HG03064 (cell line): ENCODE data around the gene RPL3.

ENCODE experiments used
- ATAC-seq: cut with Tn5 transposase; IDR thresholded peaks from one replicate; pipeline ENCODE4 v1.9.1; 2021; ENCODE audit warnings: low read depth; ENCODE audit not compliant: unreplicated experiment

Gene RPL3

DNA sequence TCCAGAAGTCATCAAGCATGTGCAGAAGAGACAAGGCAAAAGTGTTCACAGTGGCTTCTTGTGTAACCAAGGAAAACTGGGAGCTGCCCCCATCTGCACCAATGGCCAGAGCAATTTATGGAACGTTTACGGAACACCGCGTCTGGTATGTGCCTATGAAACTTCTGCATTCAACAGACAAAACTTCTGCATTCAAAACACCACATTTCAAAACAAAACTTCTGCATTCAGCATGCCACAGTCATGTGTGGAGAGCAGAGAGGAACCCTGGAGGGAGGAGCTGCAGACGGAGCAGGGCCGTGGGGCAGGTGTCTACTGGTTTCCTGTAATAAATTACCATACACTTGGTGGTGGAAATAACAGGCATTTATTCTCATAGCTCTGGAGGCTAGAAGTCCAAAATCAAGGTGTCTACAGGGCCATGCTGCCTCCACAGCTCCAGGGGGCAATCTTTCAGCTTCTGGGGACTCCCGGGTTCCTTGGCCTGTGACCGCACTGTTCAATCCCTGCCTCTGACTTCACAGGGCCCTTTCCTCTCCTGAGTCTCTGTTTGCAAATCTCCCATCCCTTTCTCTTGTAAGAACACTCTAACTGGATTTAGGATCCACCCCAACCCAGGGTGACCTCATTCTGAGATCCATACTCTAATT lies 32.2 kb downstream of the RPL3 start:
- no peak for ATAC-seq

- no peak for ATAC-seq
These were observed 34.4 kb downstream of the RPL3 start for GRCh38 chr22:39284983-39285382.

- no peak for ATAC-seq
These were observed 35.1 kb downstream of the RPL3 start for GRCh38 chr22:39284142-39284980.

GRCh38 chr22:39283322-39284141 lies 35.9 kb downstream of the RPL3 start:
- no peak for ATAC-seq

GRCh38 chr22:39282645-39283321 lies 36.6 kb downstream of the RPL3 start:
- ATAC-seq: no peak

- no peak for ATAC-seq
These were observed 38.3 kb downstream of the RPL3 start for GRCh38 chr22:39281126-39281525.

DNA sequence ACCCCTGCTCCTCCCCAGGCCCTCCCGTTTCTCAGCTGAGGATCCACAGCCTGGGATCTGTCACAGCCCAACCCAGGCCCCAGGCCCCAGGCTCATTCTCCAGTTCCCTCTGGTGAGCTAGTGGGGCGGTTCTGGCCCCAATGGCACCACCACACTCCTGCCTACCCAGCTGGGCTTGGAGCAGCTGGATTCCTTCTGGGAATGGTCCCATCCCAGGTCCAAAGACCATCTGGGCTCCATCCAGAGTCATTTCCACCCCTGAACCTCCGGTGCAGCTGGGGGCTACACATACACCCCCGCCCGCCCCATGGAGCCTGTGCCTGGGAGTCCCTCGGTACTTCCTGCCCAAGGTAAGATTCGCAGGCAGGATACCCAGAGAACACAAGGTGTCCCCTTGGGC lies 39.2 kb downstream of the RPL3 start:
- ATAC-seq: no peak

- ATAC-seq: no peak
These were observed 40.1 kb downstream of the RPL3 start for GRCh38 chr22:39279170-39279850.

DNA sequence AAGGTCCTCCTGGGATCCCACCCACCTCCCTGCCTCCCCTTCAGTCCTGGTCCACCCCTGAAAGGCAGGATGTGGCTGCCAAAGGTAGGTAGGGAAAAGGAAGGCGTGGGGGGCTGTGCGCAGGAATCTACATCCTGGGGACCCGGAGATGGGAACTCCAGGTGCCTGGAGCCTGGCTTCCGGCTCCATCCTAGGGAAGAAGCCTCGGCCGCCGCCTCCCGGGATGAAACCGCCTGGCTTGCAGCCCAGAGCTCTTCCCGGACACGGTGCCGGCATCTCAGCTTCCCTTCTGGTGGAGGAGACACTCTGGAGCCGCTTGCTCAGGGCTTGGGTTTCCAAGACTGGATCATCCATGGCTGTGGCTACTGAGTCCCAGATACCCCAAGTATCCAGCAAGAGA lies 41.4 kb downstream of the RPL3 start:
- ATAC-seq: no peak

- ATAC-seq: no peak
These were observed 42.2 kb downstream of the RPL3 start for GRCh38 chr22:39277142-39277607.

GRCh38 chr22:39276440-39277141 lies 42.8 kb downstream of the RPL3 start:
- no peak for ATAC-seq

GRCh38 chr22:39275814-39276439 lies 43.5 kb downstream of the RPL3 start:
- ATAC-seq: no peak

- ATAC-seq: no peak
These were observed 45.2 kb downstream of the RPL3 start for GRCh38 chr22:39273950-39274887.

DNA sequence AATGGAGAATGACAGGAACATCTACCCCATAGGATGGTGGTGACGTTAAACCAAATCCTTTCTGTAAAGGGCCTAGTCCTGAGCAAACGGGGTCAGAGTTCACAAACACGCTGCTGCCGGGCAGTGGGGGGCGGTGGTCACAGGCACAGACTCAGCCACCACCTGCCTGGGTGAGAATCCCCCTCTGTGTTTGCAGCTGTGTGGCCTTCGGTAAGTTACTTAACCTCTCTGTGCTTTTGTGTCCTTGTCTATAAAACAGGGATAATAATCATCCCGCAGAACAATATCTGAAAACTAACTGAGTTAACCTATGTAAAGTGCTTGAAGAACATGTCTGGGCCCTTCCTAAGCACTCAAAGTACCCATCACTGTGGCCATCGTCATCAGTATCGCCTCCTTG lies 48.6 kb downstream of the RPL3 start:
- no peak for ATAC-seq

GRCh38 chr22:39270280-39270679 lies 49.1 kb downstream of the RPL3 start:
- no peak for ATAC-seq

- ATAC-seq: no peak
These were observed 50.2 kb downstream of the RPL3 start for GRCh38 chr22:39269095-39269790.

DNA sequence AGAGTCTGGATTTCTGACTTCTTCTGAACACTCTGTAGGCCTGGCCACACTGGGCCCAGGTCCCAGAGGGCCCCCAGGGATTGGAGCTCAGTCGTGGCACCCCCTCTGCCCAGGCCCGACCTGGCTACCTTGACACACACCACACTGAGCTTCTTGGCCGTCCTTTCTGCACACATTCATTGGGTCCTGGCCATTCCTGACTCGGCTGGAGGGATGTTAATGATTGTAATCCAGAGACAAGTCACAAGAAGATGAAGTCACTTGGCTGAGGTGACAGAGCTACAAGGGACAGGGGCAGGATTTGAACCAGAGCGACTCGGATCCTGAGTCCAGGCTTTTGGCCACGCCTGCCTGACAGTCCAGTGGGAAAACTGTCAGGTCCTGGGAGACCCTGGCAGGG lies 50.8 kb downstream of the RPL3 start:
- no peak for ATAC-seq
